GM19351 (cell line): ENCODE results near the gene ARL4D.
"Not testable (repeated sequence)": the region's sequence is repeated elsewhere in the genome, so short reads cannot be mapped to it uniquely, and the experiment has no call there.

Experiments
- ATAC-seq: cut with Tn5 transposase; IDR thresholded peaks from one replicate; pipeline ENCODE4 v1.9.1; 2021; ENCODE audit warnings: mild to moderate bottlenecking, moderate library complexity; ENCODE audit not compliant: unreplicated experiment

Gene ARL4D

DNA sequence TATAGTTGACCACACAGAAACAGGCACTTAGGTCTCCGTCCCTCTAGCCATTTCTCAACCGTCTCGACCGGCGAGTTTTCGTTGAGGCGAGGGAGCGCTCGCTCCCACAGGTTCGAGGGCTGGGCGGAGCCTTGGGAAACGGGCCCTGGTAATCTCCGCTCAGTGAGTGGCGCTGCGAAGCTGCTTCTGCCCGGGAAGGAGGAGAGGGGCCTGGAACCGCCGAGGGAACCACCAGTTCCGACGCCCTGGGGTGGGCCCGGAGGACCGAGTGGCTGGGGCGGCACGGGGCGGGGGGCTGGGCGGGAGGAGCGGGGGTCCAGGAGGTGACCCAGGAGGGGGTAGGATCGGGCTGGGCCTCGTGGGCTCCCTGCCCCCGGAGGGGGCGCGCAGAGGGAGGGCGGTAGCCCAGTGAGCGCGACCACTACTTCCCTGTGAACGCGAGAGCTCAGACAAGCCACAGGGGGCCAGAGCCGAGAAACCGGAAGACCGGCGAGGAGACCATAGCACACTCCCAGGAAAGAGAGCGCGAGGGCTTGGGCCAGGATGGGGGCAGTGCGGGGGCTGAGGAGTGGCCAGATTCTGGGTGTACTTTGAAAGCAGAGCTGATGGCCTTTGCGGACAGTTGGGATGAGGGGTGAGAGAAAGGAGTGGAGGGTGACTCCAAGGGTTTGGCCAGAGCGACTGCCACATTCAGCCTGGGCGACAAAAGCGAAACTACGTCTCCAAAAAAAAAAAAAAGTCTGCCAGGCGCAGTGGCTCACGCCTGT is 29.9 kb upstream of the ARL4D start:
- ATAC-seq, result no peak

DNA sequence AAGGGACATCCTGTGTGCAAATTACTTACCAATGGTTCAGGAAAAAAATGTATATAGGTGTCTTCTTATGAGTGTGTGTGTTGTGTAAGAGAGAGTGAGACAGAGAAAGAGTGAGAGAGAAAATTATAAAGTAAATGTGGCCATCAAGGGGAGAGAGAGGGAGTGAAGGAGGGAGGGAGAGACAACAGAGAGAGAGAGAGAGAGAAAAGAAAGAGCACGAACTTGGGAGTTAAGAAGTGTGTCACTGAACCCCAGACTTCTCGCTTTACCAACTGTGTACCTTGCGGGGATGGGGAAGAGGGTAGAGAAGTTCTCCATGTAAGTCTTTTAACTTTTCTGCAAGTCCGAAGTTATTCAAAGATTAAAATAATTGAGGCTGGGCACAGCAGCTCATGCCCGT is 28.8 kb upstream of the ARL4D start:
- ATAC-seq, result no peak

DNA sequence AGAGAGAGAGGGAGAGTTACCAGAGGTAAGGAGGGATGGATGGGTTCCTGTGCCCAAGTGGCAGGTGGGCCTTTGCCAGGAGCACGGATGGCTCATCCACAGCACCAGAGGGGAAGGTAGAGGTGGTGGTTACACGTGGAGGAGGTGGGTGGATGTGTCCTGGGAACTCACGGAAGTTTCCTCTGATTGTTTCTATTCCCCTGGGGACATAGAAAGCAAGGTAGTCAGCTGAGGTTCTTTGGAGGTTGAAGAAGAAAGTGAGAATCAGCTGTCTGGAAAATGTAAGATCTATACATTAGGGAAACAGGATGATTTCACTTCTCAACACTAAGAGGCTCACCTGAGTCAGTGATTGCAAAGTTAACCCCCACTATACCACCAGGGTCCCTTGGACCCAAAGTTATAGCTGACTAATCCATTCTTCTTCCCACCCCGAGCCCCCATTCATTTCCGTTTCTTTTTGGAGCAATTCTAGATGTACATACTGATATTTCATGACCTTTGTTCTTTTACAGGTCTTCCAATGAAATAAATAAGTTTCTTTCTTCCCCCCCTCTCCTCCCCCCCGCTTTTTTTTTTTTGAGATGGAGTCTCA is 27.5 kb upstream of the ARL4D start:
- no peak for ATAC-seq

DNA sequence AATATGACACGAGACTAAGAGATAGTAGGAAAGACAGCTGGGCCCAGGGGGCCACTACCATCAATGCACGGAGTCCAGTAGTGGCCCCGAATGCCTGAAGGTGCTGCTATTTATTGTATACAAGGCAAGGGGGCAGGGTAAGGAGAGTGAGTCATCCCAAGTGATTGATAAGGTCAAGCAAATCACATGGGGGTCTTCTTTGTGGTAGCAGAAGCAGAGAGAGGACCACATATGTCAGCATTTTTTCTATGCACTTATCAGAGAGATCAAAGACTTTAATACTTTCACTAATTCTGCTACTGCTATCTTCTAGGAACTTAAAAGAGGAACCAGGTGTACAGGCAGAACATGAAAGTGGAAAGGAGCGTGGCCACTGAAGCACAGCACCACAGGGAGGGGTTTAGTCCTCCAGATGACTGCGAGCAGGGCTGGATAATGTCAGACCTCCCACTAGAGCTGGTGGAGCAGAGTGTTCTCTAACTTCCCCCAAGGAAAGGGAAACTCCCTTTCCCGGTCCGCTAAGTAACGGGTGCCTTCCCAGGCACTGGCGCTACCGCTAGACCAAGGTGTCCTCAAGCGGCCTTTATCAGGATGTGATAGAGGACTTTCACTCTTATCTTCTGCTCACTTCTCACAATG is 26.4 kb upstream of the ARL4D start:
- ATAC-seq, result no peak

DNA sequence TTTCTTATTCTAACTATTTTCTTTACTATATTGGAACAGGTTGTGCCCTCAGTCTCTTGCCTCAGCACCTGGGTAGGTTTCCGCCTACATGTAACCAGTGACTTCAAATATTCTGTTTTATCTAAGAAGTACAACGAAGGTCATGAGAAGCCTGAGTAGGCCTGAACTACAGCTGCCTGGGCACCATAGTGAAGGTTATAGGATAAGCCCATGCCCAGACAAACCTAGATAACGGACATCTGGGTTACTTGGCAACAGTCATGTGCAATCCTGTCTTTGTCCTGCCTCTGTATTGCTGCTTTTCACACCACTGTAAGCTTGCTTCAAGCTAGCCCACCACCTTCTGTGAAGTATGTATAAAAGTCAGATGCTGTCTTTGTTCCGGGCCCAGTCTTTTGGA is 25.4 kb upstream of the ARL4D start:
- ATAC-seq, result no peak

DNA sequence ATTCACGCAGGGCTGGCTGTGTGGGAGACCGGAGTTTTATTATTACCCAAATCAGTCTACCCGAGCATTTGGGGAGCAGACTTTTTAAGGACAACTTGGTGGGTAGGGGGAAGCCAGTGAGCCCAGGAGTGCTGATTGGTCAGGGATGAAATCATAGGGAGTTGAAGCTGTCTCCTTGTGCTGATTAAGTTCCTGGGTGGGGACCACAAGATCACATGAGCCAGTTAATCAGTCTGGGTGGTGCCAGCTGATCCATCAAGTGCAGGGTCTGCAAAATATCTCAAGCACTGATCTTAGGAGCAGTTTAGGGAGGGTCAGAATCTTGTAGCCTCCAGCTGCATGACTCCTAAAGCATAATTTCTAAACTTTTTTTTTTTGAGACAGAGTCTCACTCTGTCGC is 22.9 kb upstream of the ARL4D start:
- ATAC-seq, result not testable (repeated sequence)

DNA sequence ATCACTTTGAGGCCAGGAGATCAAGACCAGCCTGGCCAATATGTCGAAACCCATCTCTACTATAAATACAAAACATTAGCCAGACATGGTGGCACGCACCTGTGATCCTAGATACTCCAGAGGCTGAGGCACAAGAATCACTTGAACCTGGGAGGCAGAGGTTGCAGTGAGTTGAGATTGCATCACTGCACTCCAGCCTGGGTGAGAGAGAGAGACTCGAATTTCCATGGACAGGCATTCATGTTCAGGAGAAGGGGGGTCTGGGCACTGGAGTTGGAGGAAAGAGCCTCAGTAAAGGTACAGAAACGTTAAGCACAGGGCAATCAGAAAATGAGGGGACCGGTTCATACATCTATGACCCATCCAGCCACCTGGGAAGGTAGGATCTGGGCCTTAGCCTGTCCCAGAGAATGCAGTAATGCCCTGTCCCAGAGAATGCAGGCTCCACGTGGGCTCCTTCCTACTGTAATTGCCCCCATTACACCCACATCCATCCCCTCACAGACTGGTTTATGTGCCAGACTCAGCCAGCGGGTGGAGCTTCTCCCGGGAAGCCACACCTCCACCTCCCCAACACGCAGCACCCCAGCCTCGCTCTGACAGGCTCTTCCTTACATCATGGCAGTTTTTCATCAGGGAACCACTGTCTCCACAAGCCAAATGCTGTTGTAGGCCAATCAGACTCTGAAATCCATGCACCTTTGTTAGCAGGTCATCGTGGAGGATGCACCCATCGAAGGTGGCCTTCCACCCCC is 21.6 kb upstream of the ARL4D start:
- ATAC-seq, result no peak

DNA sequence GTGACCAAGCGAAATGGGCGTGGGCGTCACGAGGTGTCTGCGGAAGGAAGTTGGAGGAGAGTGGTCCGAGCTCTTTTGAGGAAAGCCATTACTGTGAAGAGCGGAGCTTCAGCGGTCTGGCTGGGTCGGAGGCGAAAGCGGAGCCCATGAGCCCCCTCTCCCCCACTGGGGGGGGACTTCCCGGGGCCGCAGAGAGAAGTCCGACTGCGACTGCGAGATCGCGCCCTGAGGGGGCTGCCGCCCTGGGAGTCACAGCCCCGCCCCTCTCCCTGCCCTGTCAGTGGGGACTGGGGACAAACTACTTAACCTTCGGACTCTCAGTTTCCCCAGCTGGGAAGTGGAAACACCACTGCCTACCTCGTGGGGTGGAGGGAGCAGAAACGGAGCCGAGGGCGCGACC is 20.0 kb upstream of the ARL4D start:
- ATAC-seq, result no peak

DNA sequence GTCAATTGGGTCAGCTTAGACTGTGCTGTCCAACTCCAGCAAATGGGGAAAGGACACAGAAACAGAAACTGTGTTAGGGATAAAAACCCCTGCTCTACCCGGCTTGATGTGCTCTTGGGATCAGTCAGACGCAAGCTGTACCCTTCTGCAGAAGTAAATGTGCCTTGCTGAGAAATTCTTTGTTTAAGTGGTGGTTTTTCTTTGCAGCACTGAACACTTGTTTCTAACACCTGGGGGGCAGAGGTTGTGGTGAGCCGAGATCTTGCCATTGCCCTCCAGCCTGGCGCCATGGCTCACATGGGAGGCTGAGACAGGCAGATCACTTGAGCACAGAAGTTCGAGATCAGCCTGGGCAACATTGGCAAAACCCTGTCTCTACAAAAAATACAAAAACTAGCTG is 18.5 kb upstream of the ARL4D start:
- ATAC-seq, result no peak

DNA sequence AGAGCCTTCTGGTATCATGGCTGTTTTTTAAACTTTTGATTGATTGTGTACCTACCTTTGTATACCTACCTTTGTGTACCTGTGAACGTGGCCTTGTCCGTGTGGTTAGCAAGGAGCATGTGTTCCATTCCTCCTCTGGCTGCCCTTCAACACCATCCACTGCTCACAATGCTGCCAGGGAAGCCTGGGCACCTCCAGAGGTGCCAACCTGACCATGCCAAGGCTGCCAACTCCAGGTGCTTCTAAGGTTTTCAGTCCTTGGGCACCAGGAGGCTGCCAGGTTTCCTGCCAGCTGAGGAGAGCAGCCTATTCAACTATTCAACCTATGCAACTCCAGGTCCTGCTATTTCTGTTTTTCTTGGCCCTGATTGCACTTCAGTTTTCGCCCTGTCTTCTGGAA is 17.6 kb upstream of the ARL4D start:
- ATAC-seq, result no peak

DNA sequence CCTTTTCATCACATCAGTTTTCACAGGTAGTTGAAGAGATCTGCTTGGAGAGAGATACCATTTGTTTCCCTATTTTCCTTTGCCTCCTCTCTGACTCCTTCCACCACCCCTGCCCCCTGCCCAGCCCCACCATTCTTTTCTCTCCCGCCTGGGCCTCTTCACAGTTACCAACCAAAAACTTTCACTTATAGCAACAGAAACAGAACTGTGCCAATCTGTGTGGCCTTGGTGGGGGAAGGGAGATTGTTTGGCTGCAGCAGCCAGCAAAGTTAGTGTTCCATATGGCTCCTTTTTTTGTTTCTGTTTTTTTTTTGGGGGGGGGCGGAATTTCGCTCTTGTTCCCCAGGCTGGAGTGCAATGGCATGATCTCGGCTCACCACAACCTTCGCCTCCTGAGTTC is 17.2 kb upstream of the ARL4D start:
- no peak for ATAC-seq

DNA sequence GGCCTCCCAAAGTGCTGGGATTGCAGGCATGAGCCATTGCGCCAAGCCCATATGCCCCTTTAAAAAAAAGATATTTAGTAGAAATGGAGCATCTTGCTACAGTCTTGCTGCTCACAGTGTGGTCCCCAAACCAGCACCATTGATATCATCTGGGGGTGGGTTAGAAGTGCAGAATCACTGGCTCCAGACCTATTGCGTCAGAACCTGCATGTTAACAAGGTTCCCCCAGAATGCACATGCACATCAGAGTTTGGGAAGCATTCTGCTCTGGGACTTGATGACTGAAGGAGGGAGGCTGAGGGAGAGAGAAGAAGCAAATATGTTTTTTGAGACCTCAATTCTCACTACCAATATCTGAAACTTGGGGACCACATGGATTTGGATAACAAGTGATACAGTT is 16.0 kb upstream of the ARL4D start:
- ATAC-seq, result no peak

DNA sequence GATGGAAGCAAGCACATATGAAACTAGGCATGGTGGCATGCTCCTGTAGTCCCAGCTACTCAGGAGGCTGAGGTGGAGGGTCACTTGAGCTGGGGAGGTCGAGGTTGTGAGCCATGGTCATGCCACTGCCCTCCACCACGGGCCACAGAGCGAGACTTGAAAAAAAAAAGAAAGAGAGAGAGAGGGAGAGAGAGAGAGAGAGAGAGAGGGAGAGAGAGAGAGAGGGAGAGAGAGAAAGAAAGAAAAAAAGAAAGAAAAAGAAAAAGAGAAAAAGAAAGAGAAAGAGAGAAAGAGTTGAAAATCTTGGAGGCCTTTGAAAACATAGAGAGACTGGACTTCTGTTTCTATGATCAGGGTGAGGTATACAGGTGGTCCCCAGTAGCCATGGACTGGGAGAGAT is 15.4 kb upstream of the ARL4D start:
- no peak for ATAC-seq

DNA sequence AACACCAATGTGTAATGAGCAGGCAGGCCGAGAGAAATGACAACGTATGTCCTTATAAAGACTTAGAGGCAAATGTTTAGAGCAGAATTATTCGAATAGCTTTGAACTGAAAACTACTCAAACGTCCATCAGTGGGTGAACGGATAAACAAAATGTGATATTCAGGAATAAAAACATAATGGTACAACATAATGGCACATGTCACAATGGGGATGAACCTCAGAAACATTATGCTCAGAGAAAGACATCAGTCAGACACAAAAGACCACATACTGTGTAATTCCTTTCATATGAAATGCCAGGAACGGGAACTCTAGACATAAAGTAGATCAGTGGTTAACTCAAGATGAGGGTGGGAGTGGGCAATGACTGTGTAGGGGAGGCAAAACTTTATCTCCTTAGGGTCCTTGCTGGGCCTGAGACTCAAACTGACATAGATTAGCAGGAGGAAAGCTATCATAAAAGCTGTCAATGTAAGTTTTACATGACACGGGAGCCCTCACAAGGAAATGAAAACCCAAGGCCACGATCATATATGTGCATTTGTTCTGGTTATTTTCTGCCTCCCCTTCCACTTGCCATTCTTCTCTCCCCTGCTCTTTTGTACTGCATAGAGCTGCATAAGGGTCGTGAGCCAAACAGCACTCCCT is 14.8 kb upstream of the ARL4D start:
- no peak for ATAC-seq

DNA sequence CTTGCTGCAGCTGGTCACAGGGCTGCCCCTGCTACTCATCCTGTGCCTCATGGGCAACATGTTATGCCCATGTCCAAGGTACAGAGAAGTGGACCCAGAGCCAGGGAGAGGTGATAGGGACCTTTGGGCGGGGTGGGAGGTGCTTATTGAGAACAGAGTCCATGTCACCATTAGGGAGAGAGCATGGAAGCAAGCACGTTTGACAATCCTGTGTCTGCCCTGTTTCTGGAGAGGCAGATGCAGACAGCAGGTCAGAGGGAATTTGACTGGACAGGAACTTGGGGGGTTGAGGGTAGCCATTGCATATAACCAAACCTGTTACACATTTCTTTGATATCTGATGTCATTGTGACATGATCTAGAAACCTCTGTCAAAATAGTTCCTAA is 14.3 kb upstream of the ARL4D start:
- ATAC-seq, result no peak

DNA sequence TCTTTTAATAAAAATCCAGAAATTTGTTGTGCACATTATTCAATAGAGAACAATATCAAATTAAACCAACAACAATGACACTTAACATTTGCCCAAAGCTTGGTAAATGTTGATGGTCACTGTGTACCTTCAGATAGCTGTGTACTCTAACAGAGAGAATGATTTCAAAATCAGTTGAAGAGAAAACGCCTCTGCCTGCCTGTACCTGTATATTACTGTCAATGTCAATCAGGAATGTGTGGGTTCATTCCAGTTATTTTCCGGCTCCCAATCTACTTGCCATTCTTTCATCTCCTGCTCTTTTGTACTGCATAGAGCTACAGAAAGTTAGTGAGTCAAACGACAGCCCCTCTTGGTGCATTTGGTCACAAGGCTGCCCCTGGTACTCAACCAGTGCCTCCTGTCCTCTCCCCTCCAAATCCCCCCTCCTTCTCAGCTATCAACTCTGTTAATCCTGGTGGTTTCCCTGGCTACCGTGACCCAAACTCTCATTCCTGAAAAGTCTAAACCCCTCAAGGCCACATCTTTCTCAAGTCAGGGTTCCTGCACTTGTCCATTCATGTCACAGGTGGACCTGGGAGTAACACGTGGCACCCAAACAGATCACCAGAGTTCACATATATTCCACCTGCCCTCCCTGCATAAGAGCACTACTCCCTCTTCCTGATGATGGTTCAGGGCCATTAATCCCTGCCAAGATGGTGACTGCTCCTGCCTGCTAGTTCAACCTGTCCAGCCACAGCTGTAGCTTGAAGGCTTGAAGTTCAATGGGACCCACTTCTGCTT is 13.6 kb upstream of the ARL4D start:
- ATAC-seq, result no peak

DNA sequence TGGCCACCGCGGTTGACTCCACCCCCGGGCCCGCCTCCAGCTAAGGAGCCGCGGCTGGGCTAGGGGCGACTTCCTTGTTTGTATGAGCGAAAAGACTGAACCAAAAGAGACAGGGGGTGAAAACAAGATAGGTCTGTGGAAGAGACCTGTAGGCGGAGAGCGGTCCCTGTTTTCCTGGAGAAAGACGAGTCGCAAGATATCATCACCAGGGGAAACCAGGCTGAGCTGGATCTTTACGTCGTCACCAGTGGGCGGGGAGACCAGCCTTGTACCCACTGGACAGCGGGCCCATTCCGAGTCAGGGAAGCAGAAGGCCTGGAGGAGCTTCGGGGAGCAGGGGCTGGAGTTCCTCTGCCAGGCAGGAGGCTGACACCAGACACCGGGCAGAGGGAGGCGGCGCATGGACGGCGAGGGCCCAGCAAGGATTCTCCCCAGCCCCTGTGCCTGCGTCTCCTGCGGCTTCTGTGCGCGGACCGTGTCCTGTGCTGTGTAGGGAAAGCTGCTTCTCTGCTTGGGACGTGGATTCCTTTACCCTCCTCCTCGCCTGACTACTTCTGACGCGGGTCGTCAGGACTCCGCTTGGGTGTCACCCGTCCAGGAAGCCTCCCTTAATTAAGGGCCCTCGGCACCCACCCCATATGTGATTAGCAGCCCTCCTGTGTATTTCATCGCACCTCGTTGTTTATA is 10.3 kb upstream of the ARL4D start:
- ATAC-seq, result peak; percentile 81

DNA sequence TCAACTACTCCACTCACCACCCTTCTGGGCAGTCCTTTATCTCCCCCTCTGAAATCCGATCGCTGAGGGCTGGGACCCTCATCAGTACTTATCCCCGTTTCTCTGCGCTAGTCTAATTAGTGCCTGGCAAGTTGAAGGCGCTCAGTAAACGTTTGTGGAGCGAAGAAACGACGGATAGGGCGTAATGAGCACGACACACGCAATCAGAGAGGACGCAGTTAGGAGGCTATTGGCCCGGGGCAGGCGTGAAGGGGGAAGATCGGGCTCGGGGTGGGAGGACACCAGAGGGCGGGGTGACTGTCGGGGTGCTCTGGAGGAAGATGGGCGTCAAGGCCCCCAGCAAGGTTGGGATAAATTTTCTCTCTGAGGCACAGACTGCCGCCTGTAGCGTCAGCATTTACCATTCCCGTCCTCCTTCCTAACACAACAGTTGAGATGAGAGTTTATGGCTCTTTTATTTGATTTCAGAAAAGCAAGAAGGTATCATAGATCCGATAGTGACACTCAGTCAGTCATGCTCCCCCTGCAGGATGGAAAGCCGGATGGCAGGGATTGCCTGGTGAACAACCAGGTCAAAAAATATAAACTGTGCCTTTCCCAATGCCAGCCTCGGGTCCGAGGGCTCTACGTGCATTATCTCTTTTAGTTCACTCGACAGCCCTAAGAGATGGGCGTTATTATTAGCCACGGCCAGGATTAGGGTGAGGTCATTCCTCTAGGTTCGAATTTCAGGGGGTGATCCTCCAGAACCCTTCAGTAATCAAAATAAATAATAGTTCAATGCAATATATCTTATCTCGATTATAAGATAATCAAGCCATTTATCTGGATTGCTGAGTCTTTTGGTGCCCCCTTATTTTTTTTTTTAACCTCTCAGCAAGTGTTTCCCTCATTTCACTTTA is 9.5 kb upstream of the ARL4D start:
- ATAC-seq, result peak; percentile 55

DNA sequence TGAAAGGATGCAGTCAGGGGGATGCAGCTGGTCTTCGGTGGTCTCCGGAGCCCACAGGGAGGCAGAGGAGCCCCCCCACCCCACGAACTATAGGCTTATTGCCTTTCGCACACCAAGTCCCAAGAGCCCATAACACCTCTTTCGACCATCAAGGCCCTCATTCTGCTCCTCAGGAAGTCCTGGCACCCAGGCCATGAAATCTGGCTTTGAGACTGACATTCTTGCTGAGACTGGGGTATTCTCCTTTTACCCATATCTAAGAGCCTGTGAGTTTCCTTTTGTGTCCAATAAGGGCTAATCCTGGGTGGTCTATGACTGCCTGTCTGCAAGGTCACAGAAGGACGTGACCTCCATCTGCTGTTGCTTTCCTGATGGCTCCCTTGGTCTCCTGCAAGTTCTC is 6.4 kb upstream of the ARL4D start:
- no peak for ATAC-seq
